A549 (cell line): ENCODE data around the gene SCAMP1. TPM values are rescaled to one million over a fixed set of nuclear protein-coding genes. Genes with fewer than 3 reads are reported as not detected.
A peak's percentile ranks its signal among the peaks of the same experiment; 100 is the strongest.

Source experiments
- ATAC-seq, 2 experiments: fragments of 200-7000 bp in 1 of 2; fragments of >200 bp in 1 of 2; cut with Nextera tagmentation in 1 of 2; cut with Tn5 transposase in 1 of 2; 3 replicates each; pipeline versions ENCODE4 v1.8.0 to v1.9.1; 2018 to 2020; ENCODE audit warnings: mild to moderate bottlenecking in 1 of 2, moderate library complexity in 1 of 2
- CTCF ChIA-PET: fragments of 300-600 bp; sonication (Branson Sonifier 250); formaldehyde crosslinking; extraction: SDS; loops from one replicate; lab custom pipeline; 2021; ENCODE audit warnings: antibody characterized with exemption, inconsistent platforms; lab: Yijun Ruan, JAX
- POLR2A ChIA-PET: fragments of 350-600 bp; formaldehyde crosslinking; extraction: SDS; loops from one replicate; lab custom pipeline; 2021; ENCODE audit warnings: antibody characterized with exemption, inconsistent platforms; lab: Yijun Ruan, JAX
- DNase-seq, 2 experiments: peaks; one replicate each; pipeline versions ENCODE4 v3.0.0 to v3.0.0-alpha.2; 2011 to 2016; ENCODE audit warnings: low read depth in 1 of 2, low spot score in 1 of 2
- FAIRE-seq: peaks from 2 replicates; lab custom pipeline; 2011; peaks lifted over from hg19 to GRCh38; lab: Jason Lieb, UNC
- H3K27ac ChIP-seq, 2 experiments: fragments of >200 bp; sonication (Bioruptor Twin); formaldehyde crosslinking; 3 replicates each; pipeline ENCODE4 v1.5.1; 2016 to 2017
- H3K4me1 ChIP-seq: fragments of >200 bp; sonication (Bioruptor Twin); formaldehyde crosslinking; 3 replicates; pipeline ENCODE4 v1.6.1; 2016
- H3K4me2 ChIP-seq: fragments of >200 bp; sonication (Bioruptor Twin); formaldehyde crosslinking; 3 replicates; pipeline ENCODE4 v1.6.1; 2016
- H3K4me3 ChIP-seq: fragments of >200 bp; sonication (Bioruptor Twin); formaldehyde crosslinking; 3 replicates; pipeline ENCODE4 v1.5.1; 2016
- H3K9me3 ChIP-seq: fragments of >200 bp; sonication (Bioruptor Twin); formaldehyde crosslinking; 3 replicates; pipeline ENCODE4 v1.6.1; 2016
- BHLHE40 ChIP-seq: IDR thresholded peaks from 2 replicates; pipeline ENCODE4 v1.6.1; 2012; ENCODE audit warnings: low read depth, low read length, inconsistent platforms
- CEBPB ChIP-seq, 2 experiments: fragments of >200 bp in 1 of 2; sonication (Bioruptor Twin) in 1 of 2; formaldehyde crosslinking in 1 of 2; IDR thresholded peaks; 2 replicates each; pipeline ENCODE4 v1.6.1; 2012 to 2016
- CHD2 ChIP-seq: fragments of 150-350 bp; IDR thresholded peaks from 2 replicates; pipeline ENCODE4 v1.6.1; 2014; ENCODE audit warnings: low read length; ENCODE audit not compliant: partially characterized antibody
- CHD4 ChIP-seq: fragments of 200-600 bp; sonication (generic); IDR thresholded peaks from 2 replicates; pipeline ENCODE4 v1.6.1; 2016; ENCODE audit warnings: antibody characterized with exemption, mild to moderate bottlenecking, borderline replicate concordance
- EHMT2 ChIP-seq: fragments of 200-600 bp; sonication (generic); IDR thresholded peaks from 2 replicates; pipeline ENCODE4 v1.6.1; 2016; ENCODE audit warnings: antibody characterized with exemption, low read depth, mild to moderate bottlenecking, moderate library complexity
- EP300 ChIP-seq, 2 experiments: fragments of >200 bp; sonication (Bioruptor Twin); formaldehyde crosslinking; IDR thresholded peaks; 2 replicates in 1 of 2; 3 replicates in 1 of 2; pipeline ENCODE4 v1.6.1; 2016 to 2017
- ESRRA ChIP-seq: fragments of 150-350 bp; IDR thresholded peaks from 2 replicates; pipeline ENCODE4 v1.6.1; 2014; ENCODE audit warnings: mild to moderate bottlenecking, low read length, borderline replicate concordance
- FOXS1 ChIP-seq: fragments of 250-450 bp; sonication (Bioruptor Pico); IDR thresholded peaks from 2 replicates; pipeline ENCODE4 v1.5.0; 2020; ENCODE audit warnings: mild to moderate bottlenecking, moderate library complexity
- HEYL ChIP-seq: fragments of 250-450 bp; sonication (Bioruptor Pico); IDR thresholded peaks from 2 replicates; pipeline ENCODE4 v1.8.0; 2021; ENCODE audit warnings: mild to moderate bottlenecking, moderate library complexity
- HOXB13 ChIP-seq: fragments of 250-450 bp; sonication (Bioruptor Pico); IDR thresholded peaks from 2 replicates; pipeline ENCODE4 v1.5.0; 2020; ENCODE audit warnings: low read depth, mild to moderate bottlenecking, moderate library complexity
- JUN ChIP-seq, 2 experiments: fragments of >200 bp; sonication (Bioruptor Twin); formaldehyde crosslinking; IDR thresholded peaks; 2 replicates in 1 of 2; 3 replicates in 1 of 2; pipeline ENCODE4 v1.6.1; 2016 to 2017
- JUNB ChIP-seq: fragments of >200 bp; sonication (Bioruptor Twin); formaldehyde crosslinking; IDR thresholded peaks from 2 replicates; pipeline ENCODE4 v1.6.1; 2016
- KDM5A ChIP-seq: fragments of 200-600 bp; sonication (generic); IDR thresholded peaks from 2 replicates; pipeline ENCODE4 v1.6.1; 2016; ENCODE audit warnings: antibody characterized with exemption, mild to moderate bottlenecking
- NPAS2 ChIP-seq: fragments of 250-450 bp; sonication (Bioruptor Pico); IDR thresholded peaks from 2 replicates; pipeline ENCODE4 v1.8.0; 2022; ENCODE audit warnings: mild to moderate bottlenecking, moderate library complexity, borderline replicate concordance
- POLR2A ChIP-seq: IDR thresholded peaks from 2 replicates; pipeline ENCODE4 v1.6.1; 2012; ENCODE audit warnings: mild to moderate bottlenecking, low read length
- RAD21 ChIP-seq, 2 experiments: fragments of >200 bp in 1 of 2; sonication (Bioruptor Twin) in 1 of 2; formaldehyde crosslinking in 1 of 2; IDR thresholded peaks in 1 of 2; conservative IDR thresholded peaks in 1 of 2; 2 replicates in 1 of 2; 3 replicates in 1 of 2; pipeline ENCODE4 v1.6.1; 2012 to 2018; ENCODE audit warnings: inconsistent platforms in 1 of 2
- RARB ChIP-seq: fragments of 250-450 bp; sonication (Bioruptor Pico); IDR thresholded peaks from 2 replicates; pipeline ENCODE4 v1.8.0; 2021; ENCODE audit warnings: mild to moderate bottlenecking, moderate library complexity
- RNF2 ChIP-seq: fragments of 200-600 bp; sonication (generic); IDR thresholded peaks from 2 replicates; pipeline ENCODE4 v1.6.1; 2016; ENCODE audit warnings: low read depth, mild to moderate bottlenecking, antibody characterized with exemption, moderate library complexity, borderline replicate concordance
- SMC3 ChIP-seq: fragments of >200 bp; sonication (Bioruptor Twin); formaldehyde crosslinking; IDR thresholded peaks from 3 replicates; pipeline ENCODE4 v1.6.1; 2018; ENCODE audit warnings: inconsistent platforms
- TFCP2L1 ChIP-seq: fragments of 250-450 bp; sonication (Bioruptor Pico); IDR thresholded peaks from 2 replicates; pipeline ENCODE4 v1.5.0; 2021; ENCODE audit warnings: mild to moderate bottlenecking
- TP53 ChIP-seq: fragments of 250-450 bp; sonication (Bioruptor Pico); IDR thresholded peaks from 2 replicates; pipeline ENCODE4 v1.5.0; 2021; ENCODE audit warnings: mild to moderate bottlenecking, moderate library complexity
- ZNF302 ChIP-seq: fragments of 250-450 bp; sonication (Bioruptor Pico); IDR thresholded peaks from 2 replicates; pipeline ENCODE4 v1.9.0; 2021; ENCODE audit warnings: inconsistent platforms, mild to moderate bottlenecking, moderate library complexity
- WGBS: methylation state at CpG from one replicate; pipeline ENCODE4 v1.1.6; 2017; ENCODE audit errors: missing lambda C conversion rate; 5-methylcytosine and 5-hydroxymethylcytosine counted together
- polyA plus RNA-seq, 4 experiments: library from polyadenylated mRNA; depleted of rRNA in 3 of 4; stranded (reverse); fragments of >200 nt; fragmentation: RNase III in 1 of 4; extraction: RNeasy Plus Mini Kit Qiagen cat#74134 plus additional on column Dnase treatment in 1 of 4; gene quantifications; 2 replicates in 3 of 4; 3 replicates in 1 of 4; pipeline ENCODE4 v1.2.3, GENCODE V29; 2011 to 2017
- TF ChIP-seq, protein P1 (sequence below): fragments of >200 bp; sonication (Bioruptor Twin); formaldehyde crosslinking; IDR thresholded peaks from 2 replicates; pipeline ENCODE4 v1.6.1; 2016
- TF ChIP-seq, protein P2 (sequence below): fragments of 150-350 bp; IDR thresholded peaks from 2 replicates; pipeline ENCODE4 v1.6.1; 2014; ENCODE audit warnings: low read depth, mild to moderate bottlenecking, low read length
- TF ChIP-seq, protein P3 (sequence below): fragments of 450-650 bp; IDR thresholded peaks from 2 replicates; pipeline ENCODE4 v1.6.1; 2014; ENCODE audit warnings: antibody characterized with exemption
- TF ChIP-seq, protein P4 (sequence below): fragments of 250-450 bp; sonication (Bioruptor Pico); IDR thresholded peaks from 2 replicates; pipeline ENCODE4 v1.5.0; 2020; ENCODE audit warnings: low read depth, mild to moderate bottlenecking, moderate library complexity

Gene SCAMP1
- polyA plus RNA-seq, 2 of the 4 experiments (the other 2 are of a cell fraction): 23.8 to 42.2 TPM

DNA sequence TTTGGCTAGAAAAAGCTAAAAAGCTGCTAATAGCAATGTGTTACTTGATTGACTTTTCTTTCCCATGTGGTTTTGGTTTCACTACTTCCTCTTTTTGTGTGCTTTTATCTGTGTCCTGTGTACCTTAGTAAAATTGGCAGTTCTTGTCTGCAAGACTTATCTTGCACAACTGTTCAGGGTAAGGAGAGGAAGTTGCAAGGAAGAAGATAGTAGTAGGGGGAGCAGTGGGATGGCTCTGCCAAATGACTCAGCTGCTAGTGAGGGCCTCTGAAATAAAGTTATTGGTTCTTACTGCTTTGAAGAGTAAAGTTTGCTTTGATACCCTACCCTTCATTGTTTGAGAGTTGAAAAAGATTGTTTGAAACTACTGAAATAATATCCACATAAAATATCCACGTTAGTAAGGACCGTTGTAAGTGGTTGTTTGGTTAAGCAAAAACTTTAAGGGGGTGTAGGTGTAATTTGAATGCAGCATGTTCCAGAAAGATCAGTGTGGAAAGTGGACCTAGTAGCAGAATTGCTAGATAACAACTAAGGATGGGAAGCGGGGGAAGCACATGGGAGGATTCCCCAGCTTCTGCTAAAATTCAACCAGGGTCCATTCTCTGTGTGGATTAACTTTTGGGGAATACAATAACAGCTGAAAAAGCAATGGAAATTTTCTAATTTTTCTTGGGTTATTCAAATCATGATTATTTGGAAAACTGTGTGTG, 123.5 kb downstream of the SCAMP1 start:
- ATAC-seq (peak; percentile 43 to 59; a peak in 3 of 6 replicates), FAIRE-seq (no peak), DNase-seq (peak in 1 of 2 experiments; percentile 20)
- TF ChIP-seq, protein P1, sequence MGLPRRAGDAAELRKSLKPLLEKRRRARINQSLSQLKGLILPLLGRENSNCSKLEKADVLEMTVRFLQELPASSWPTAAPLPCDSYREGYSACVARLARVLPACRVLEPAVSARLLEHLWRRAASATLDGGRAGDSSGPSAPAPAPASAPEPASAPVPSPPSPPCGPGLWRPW: no peak
- TF ChIP-seq EHMT2: no peak
- TF ChIP-seq, protein P2, sequence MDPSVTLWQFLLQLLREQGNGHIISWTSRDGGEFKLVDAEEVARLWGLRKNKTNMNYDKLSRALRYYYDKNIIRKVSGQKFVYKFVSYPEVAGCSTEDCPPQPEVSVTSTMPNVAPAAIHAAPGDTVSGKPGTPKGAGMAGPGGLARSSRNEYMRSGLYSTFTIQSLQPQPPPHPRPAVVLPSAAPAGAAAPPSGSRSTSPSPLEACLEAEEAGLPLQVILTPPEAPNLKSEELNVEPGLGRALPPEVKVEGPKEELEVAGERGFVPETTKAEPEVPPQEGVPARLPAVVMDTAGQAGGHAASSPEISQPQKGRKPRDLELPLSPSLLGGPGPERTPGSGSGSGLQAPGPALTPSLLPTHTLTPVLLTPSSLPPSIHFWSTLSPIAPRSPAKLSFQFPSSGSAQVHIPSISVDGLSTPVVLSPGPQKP: no peak
- TF ChIP-seq SMC3: no peak
- Histone ChIP-seq H3K4me1 (peaks cover 16% of the 10 kb centered on the region; the same call in 2 of the 3 replicates), H3K4me2 (peak overlapping the region; percentile 1; the same call in 1 of the 3 replicates), H3K27ac (peak overlapping the region in 1 of 2 experiments; percentile 55; a peak in 3 of 6 replicates), H3K4me3 (no peak overlapping the region), H3K9me3 (no peaks in the 10 kb centered on the region)
- CTCF ChIA-PET: interaction anchor here (0.7 to 2.5 kb wide), 5 partner anchors 11 to 481 kb away, joined by 3 to 9 read pairs (median 4); no protein-coding TSS in a partner anchor
- POLR2A ChIA-PET: no interaction called here
- WGBS: 84% methylated on average over 3 of the region's 3 CpGs

DNA sequence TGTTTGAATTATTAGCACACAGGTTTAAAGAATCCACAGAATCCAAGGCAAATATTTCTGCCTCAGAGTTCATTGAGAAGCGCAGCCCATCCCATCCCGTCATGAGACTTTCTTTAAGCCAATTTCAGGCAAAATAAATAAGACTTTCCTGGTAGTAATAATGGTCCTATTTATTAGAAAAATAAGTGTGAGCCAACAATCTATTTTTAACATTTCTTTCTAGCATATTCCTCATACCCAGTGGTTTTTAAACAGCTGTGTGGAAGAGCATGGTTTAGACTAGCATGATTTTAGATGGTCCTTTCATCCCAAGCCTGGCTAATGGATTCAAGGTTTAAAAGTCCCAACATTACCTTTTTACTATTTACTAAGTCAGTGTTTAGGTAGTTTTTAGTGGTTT, 125.8 kb downstream of the SCAMP1 start:
- Histone ChIP-seq H3K9me3 (no peaks in the 10 kb centered on the region), H3K27ac (no peak overlapping the region), H3K4me3 (no peak overlapping the region), H3K4me2 (no peak overlapping the region), H3K4me1 (peaks cover 22% of the 10 kb centered on the region)
- CTCF ChIA-PET: interaction anchor here (1.2 kb wide), 1 partner anchor 19 kb away, joined by 3 read pairs; no protein-coding TSS in a partner anchor
- TF ChIP-seq JUNB: no peak
- no peak for TF ChIP-seq TP53 (CRISPR knock-in tag)
- TF ChIP-seq HOXB13 (CRISPR knock-in tag): no peak
- TF ChIP-seq CEBPB (IDR thresholded peaks at IDR 0.05): no peak
- no peak for TF ChIP-seq TFCP2L1 (CRISPR knock-in tag)
- TF ChIP-seq EHMT2: no peak
- TF ChIP-seq BHLHE40: no peak
- no peak for TF ChIP-seq KDM5A
- TF ChIP-seq EP300 (IDR thresholded peaks at IDR 0.05): no peak
- TF ChIP-seq CHD2: no peak
- TF ChIP-seq FOXS1 (CRISPR knock-in tag): no peak
- TF ChIP-seq, protein P3, sequence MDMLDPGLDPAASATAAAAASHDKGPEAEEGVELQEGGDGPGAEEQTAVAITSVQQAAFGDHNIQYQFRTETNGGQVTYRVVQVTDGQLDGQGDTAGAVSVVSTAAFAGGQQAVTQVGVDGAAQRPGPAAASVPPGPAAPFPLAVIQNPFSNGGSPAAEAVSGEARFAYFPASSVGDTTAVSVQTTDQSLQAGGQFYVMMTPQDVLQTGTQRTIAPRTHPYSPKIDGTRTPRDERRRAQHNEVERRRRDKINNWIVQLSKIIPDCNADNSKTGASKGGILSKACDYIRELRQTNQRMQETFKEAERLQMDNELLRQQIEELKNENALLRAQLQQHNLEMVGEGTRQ: no peak
- TF ChIP-seq, protein P4, sequence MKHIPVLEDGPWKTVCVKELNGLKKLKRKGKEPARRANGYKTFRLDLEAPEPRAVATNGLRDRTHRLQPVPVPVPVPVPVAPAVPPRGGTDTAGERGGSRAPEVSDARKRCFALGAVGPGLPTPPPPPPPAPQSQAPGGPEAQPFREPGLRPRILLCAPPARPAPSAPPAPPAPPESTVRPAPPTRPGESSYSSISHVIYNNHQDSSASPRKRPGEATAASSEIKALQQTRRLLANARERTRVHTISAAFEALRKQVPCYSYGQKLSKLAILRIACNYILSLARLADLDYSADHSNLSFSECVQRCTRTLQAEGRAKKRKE: no peak
- TF ChIP-seq JUN (IDR thresholded peaks at IDR 0.05): no peak
- POLR2A ChIA-PET: no interaction called here
- FAIRE-seq: no peak
- no peak for DNase-seq
- no peak for ATAC-seq
- WGBS: 94% methylated on average over 2 of the region's 2 CpGs

DNA sequence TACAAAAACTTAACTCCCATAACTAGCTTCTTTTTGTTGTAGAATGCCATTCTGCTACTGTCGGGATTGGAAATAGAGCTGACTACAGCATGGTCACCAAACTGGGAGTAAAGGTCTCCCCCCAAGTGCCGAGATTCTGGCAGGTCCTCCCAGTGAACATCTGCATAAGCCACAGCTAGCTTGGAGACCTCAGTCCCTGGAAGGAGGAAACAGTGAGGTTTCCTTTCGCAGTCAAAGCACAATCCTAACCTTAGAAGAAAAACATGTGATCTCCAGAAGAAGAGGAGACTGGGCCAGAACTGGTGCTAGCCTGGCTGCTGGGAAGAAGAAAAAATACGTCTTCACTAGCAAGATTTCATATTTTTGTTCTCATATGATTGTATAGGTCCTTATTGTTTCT, 127.4 kb downstream of the SCAMP1 start:
- 91% methylated on average over 4 of the region's 4 CpGs for WGBS
- H3K27ac ChIP-seq: no peak overlapping the region
- ChIA-PET POLR2A (no interaction called here), CTCF (interaction anchor here (0.9 kb wide), 1 partner anchor 15 kb away, joined by 3 read pairs; no protein-coding TSS in a partner anchor)
- DNase-seq (no peak), FAIRE-seq (no peak), ATAC-seq (no peak)
- no peak overlapping the region for H3K4me3 ChIP-seq
- no peak overlapping the region for H3K4me2 ChIP-seq
- H3K9me3 ChIP-seq: no peaks in the 10 kb centered on the region
- peaks cover 26% of the 10 kb centered on the region for H3K4me1 ChIP-seq
- TF ChIP-seq JUNB (no peak), HEYL (CRISPR knock-in tag) (no peak), HOXB13 (CRISPR knock-in tag) (no peak), POLR2A (no peak), RNF2 (no peak), ZNF302 (CRISPR knock-in tag) (no peak), CHD4 (no peak), RAD21 (conservative IDR thresholded peaks at IDR 0.05 in 1 of 2, IDR thresholded peaks at IDR 0.05 in 1 of 2) (no peak), ESRRA (no peak), TFCP2L1 (CRISPR knock-in tag) (no peak), NPAS2 (CRISPR knock-in tag) (no peak), EP300 (IDR thresholded peaks at IDR 0.05) (no peak), RARB (CRISPR knock-in tag) (no peak)
- TF ChIP-seq, protein P2: no peak
- TF ChIP-seq, protein P4: no peak
